HEK293T (cell line): ENCODE results near the gene GRM6.

ENCODE experiments used
- ELF4 ChIP-seq: fragments of 450-650 bp; IDR thresholded peaks from 2 replicates; pipeline ENCODE4 v1.6.1; 2017; ENCODE audit warnings: antibody characterized with exemption
- NFRKB ChIP-seq: fragments of 450-650 bp; IDR thresholded peaks from 2 replicates; pipeline ENCODE4 v1.6.1; 2016; ENCODE audit warnings: mild to moderate bottlenecking, moderate library complexity

GRCh38 chr5:178982941-178983340, 12.2 kb downstream of the GRM6 start:
- no peak for TF ChIP-seq ELF4
- no peak for TF ChIP-seq NFRKB
